ENCODE results near the gene GFER.
"Not testable (repeated sequence)": the region's sequence is repeated elsewhere in the genome, so short reads cannot be mapped to it uniquely, and the experiment has no call there.

Gene GFER

GRCh38 chr16:2008631-2009163 lies 24.7 kb downstream of the GFER start:
- DNase-seq, result no peak

- no peak for DNase-seq
Measured at GRCh38 chr16:2009164-2009711, 25.2 kb downstream of the GFER start.

- peak; percentile 82 for DNase-seq
Measured at GRCh38 chr16:2009791-2010510, 26.0 kb downstream of the GFER start, which contains the start of gene ZNF598. TSS of gene ZNF598 (minus strand) at chr16:2009821.

- DNase-seq, result not testable (repeated sequence)
Measured at GRCh38 chr16:2011726-2012125, 27.7 kb downstream of the GFER start.

GRCh38 chr16:2013527-2013926 lies 29.5 kb downstream of the GFER start:
- no peak for DNase-seq

GRCh38 chr16:2015117-2015946 lies 31.3 kb downstream of the GFER start:
- no peak for DNase-seq

- DNase-seq, result no peak
Measured at GRCh38 chr16:2015947-2016208, 31.9 kb downstream of the GFER start.

- no peak for DNase-seq
Measured at GRCh38 chr16:2016407-2016922, 32.5 kb downstream of the GFER start.

GRCh38 chr16:2019518-2019920 lies 35.5 kb downstream of the GFER start, which contains the start of gene NPW:
TSS of gene NPW (plus strand) at chr16:2019785.
- DNase-seq, result no peak

- no peak for DNase-seq
Measured at GRCh38 chr16:2019921-2020831, 36.2 kb downstream of the GFER start.

GRCh38 chr16:2022723-2023091 lies 38.7 kb downstream of the GFER start:
- DNase-seq, result no peak

- DNase-seq, result peak; percentile 96
Measured at GRCh38 chr16:2023092-2024031, 39.4 kb downstream of the GFER start.

- DNase-seq, result no peak
Measured at GRCh38 chr16:2024032-2024420, 40.0 kb downstream of the GFER start.

GRCh38 chr16:2025251-2025650 lies 41.3 kb downstream of the GFER start:
- DNase-seq, result no peak

GRCh38 chr16:2025878-2026460 lies 42.0 kb downstream of the GFER start:
- no peak for DNase-seq

- DNase-seq, result peak; percentile 27
Measured at GRCh38 chr16:2026461-2027023, 42.5 kb downstream of the GFER start, which contains the start of gene NHERF2. TSS of gene NHERF2 (plus strand) at chr16:2026902. CDS start at chr16:2027006, 104 bp downstream.

GRCh38 chr16:2027024-2028010 lies 43.3 kb downstream of the GFER start:
- peak; percentile 26 for DNase-seq

- no peak for DNase-seq
Measured at GRCh38 chr16:2028146-2028545, 44.2 kb downstream of the GFER start.

- no peak for DNase-seq
Measured at GRCh38 chr16:2028620-2029220, 44.7 kb downstream of the GFER start.
